Stimulated activated CD8-positive, alpha-beta memory T cell treated with anti-CD3 and anti-CD28 coated beads, Interleukin-7, amount 100 ng/mL, for 24 hours (primary cell): ENCODE data around the gene RAD1.

Source experiments
- DNase-seq: peaks from one replicate; pipeline ENCODE4 v3.0.0-alpha.2; 2020; ENCODE audit warnings: low read depth

Gene RAD1

DNA sequence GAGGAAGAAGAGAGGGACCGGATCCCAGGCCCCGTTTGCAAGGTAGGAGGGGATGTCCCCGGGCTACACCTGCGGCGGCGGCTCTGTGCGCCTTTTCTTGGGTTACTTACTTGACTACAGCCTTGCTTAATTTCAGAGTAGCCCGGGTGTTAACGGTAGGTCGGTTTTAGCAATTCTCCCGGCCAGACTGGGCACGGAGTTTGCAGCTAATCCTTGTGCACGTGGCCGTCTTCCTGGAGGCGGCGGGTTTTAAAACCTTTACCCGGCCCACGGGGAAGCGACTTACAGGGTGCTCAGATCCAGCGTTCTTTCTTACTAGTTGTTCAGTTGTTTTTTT lies 520 bp upstream of the RAD1 start:
- DNase-seq = no peak

GRCh38 chr5:34914671-34915138 lies 599 bp downstream of the RAD1 start:
- no peak for DNase-seq

GRCh38 chr5:34913072-34913471 lies 2.2 kb downstream of the RAD1 start:
- DNase-seq = no peak

- no peak for DNase-seq
Observed at GRCh38 chr5:34905564-34905963, 9.7 kb downstream of the RAD1 start.

DNA sequence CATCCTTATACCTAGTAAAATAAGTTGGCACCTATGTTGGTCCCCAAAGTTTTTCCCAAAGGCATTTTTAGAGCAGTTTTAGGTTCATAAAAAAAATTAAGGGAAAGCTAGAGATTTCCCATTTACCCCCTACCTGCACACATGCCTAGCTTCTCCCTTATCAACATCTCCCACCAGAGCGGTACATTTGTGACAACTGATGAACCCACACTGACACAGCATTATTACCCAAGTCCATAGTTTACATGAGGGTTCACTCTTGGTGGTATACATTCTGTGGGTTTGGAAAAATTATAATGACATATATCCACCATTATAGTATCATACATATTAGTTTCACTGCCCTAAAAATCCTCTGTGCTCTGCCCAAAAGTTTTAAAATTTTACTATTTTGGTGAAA lies 12.0 kb downstream of the RAD1 start:
- no peak for DNase-seq

GRCh38 chr5:34900652-34901051 lies 14.7 kb downstream of the RAD1 start:
- DNase-seq = no peak

DNA sequence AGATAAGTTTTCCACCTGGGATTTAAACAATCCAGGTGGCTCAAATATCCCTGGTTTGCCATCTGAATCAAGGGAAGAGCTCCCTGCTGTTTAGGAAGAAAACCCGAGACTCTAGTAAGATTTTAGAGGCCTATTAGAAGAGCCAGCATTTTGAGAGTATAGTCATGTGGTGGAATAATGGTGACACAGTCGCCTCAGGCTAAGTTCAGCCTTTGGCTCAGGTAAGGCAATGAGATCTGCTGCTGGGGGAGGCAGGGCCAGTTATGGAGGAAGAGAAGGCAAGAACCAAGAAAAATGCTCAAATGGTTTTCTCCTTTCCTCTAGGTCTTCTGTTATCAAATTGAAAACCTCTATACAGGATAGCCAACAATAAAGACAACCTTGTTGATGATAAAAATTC lies 16.2 kb downstream of the RAD1 start:
- DNase-seq = no peak

GRCh38 chr5:34898258-34898895 lies 16.9 kb downstream of the RAD1 start:
- DNase-seq = no peak

DNA sequence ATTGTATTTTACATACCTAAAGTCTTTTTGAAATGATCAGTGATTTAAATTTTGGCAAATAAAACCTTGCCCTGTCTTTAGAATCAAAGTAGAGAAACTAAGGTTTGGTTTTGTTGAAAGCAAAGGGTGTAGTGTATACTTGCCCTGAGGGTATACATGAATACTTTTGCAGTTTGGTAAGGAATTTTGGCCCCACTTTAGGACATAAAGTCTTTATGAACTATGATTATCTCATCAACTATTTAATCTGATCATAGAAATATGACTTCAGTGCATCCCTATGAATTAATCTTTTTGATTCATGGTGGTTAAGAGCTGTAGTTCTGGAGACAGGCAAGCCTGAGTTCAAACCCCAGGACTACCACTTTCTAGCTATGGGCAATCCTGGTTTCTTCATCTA lies 17.7 kb downstream of the RAD1 start:
- no peak for DNase-seq

DNA sequence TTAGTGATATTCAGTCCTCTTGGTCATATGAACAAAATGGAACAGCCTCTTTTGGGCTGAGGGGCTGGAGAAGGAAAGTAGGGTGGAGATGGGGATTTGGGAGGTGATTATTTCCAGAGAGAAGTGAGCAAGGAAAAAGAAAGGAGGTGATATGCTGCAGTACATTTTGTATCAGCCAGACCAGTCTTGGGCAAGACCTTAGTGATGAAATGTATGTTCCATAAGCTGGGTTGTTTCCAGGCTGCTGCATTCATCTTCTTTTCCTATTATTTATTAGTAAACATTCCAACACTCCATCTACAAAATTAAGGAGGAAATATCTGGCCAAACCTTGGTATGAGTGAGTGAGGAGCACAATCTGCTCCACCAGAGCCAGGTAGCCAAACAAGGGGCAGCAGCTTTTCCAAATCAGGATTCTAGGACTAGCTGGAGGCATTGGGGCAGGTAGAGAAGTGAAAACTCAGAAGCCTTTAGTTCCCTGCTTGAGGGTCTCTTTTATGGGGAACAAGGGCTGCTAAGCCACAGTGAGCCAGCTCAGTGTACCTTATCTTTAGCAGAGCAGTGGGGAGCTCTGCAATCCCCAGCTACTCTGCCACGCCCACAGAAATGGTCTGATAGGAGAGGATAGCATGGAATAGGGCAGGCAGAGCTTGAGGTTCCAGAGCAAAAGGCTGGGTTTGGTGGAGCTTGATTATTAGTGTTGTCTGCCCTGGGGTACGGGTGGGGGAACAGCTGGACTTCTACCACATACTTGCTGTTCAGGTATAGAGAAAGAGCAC lies 19.5 kb downstream of the RAD1 start:
- no peak for DNase-seq

DNA sequence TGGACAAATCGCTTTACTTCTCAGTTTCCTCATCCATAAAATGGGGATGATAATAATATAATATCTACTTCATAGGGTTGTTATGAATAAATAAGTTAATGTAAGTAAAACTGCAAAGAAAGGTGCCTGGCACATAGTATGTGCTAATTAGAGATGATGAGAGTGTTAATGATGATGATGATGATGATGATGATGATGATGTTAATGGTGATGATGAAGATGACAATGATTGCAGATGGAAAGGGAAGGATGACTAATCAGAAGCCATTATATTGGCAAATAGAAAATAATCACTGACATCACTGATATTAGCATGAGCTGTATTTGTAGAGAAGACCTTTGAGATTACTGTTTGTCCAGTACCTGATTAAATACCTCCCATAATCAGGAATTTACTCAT lies 20.6 kb downstream of the RAD1 start:
- no peak for DNase-seq

DNA sequence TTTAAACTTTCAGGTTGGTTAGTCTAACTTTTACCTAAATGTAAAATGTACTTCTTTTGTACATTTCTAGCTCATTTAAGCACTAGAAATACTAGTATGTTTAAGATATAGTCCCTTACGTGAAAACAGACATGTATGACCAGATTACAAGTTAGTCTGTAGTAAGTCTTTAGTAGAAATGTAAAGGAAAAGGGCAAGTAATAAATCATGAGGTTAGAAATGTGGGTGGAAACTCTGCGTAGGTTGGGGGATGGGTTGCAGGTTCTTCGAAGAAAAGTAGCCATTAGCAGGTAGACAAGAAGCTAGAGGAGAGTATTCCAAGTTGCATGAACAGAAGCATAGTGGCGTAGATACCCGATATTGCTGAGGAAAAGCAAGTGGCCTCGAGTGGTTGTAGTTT lies 22.9 kb downstream of the RAD1 start:
- no peak for DNase-seq

DNA sequence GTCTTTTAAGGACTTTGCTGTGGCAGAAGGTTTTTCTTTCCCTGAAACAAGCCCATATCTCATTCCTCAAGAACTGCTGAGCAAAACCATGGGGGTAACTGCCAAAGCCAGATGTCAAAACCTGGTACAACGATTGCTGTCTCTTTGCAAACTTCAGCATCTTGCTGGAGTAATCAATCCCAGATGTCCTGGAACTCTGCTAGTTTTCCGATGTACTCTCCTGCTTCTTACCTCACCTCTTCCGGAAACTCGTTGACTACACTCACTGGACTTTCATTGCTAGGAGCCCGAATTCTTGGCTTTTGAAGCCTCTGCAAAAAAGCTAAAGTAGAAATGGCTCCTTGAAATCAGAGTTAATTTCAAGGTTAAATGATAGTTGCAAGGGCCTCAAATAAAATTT lies 23.3 kb downstream of the RAD1 start:
- DNase-seq = no peak

GRCh38 chr5:34889394-34889793 lies 25.9 kb downstream of the RAD1 start:
- no peak for DNase-seq

DNA sequence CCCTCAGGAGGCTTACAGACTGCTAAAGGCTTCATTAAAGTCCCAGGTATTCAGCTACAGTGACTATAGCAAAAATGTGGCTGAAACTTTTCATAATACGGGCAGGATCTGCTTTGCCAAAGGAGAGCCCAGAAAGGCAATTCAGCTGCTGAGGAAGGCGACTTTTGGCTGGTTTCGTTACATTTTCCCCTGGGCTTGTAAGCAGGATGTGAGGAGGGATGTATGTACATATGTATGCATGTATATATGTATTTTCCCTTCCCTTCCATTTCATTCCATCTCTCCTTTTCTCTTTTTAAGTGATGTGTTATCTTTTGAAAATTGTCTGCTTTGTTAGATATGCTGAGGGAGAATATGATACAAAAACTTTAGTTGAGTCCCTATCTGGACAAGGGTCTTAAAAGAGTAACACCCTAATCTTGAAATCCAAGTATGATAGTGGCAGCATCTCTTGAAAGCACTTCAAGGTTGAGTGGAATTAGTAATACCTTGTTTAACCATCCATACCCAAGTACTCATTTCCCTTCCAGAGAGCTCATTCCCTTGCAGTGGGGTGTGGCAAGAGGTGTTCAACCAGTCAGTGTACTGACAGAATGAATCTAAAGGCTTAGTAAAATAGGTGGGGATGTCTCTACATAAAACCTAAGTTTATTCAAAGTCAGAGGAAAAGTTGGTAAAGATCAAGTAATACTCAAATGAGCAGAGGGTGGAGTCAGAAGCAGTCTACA lies 28.7 kb downstream of the RAD1 start:
- DNase-seq = no peak

- no peak for DNase-seq
Observed at GRCh38 chr5:34881246-34881645, 34.1 kb downstream of the RAD1 start.

- no peak for DNase-seq
Observed at GRCh38 chr5:34876275-34876674, 39.0 kb downstream of the RAD1 start.

- DNase-seq = no peak
Observed at GRCh38 chr5:34870382-34870781, 44.9 kb downstream of the RAD1 start.

GRCh38 chr5:34869256-34869655 lies 46.0 kb downstream of the RAD1 start:
- DNase-seq = no peak

DNA sequence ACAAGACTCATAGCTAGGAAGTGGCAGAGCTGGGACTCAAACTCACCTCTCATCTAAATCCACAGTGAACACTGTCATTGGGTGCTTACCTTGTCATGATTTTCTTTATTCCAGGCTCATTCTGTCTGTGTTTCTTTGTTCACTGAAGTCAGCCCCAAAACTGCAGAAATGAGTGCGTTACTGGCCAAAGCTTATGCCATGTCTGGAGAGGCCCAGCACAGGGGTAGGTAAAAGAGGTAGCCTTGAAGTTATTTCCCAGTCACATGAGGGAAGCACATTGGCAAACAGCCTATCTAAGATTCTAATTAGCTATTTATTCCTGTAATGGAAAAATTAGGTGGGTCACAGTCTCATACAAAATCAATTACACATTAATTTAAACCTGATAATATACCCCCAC lies 46.5 kb downstream of the RAD1 start:
- DNase-seq = no peak

- no peak for DNase-seq
Observed at GRCh38 chr5:34867660-34868059, 47.6 kb downstream of the RAD1 start.

DNA sequence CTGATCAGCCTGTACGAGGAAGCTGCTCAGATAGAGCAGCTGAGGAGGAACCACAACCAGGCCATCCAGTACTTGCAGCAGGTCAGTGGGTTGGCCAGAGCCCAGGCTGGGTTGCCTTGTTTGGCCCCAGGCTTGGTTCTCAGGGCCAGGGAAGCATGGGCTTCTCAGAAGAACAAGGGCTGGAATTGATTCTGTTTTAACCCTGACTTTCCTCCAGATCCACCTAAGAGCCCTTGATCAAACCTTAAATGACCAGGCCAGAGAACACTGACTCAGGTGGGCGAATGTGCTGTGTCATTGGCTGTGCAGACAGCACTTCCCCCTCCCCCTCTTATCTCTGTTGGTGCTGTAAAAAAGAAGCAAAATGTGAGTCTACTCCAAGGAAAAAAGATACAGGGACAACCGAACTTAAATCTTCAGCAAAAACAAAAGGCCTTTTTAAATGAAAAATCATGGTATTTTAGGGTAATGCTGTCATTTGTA lies 48.3 kb downstream of the RAD1 start:
- no peak for DNase-seq

GRCh38 chr5:34865091-34865490 lies 50.2 kb downstream of the RAD1 start:
- DNase-seq = no peak
